GM19372 (cell line): ENCODE results near the gene TRNT1.

ENCODE experiments used
- ATAC-seq: cut with Tn5 transposase; IDR thresholded peaks from one replicate; pipeline ENCODE4 v1.9.1; 2021; ENCODE audit warnings: mild to moderate bottlenecking, low read depth, moderate library complexity; ENCODE audit not compliant: unreplicated experiment

TRNT1 gene

GRCh38 chr3:3172627-3173026 lies 45.9 kb downstream of the TRNT1 start:
- ATAC-seq: no peak

DNA sequence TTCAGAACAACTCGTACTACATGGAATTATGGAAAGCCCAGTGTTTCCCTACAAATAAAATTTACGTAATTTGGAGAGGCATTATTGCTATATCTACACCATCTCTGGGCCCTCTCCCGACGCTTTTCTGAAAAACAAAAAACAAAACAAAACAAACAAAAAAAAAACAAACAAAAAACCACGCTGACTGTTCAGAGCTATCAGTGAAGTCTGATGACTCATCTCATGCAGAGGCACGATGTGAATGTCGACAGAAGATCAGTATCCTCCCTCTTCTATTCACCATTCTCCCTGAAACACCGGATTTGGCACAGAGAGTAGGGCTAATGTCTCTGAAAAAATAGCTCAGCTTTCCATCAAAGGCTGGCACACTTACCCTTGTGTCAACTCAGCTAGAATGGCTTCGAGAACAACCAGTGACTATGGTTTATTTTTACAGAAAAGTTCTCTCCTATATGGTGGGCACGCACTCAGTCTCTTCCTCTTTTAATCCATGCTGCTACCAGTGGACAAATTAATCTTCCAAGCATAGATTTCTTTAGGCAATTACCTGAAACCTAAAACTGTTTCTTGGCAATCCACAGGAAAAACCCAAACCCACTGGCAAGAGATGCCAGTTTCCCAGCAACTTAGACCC lies 51.2 kb downstream of the TRNT1 start:
- ATAC-seq: no peak

DNA sequence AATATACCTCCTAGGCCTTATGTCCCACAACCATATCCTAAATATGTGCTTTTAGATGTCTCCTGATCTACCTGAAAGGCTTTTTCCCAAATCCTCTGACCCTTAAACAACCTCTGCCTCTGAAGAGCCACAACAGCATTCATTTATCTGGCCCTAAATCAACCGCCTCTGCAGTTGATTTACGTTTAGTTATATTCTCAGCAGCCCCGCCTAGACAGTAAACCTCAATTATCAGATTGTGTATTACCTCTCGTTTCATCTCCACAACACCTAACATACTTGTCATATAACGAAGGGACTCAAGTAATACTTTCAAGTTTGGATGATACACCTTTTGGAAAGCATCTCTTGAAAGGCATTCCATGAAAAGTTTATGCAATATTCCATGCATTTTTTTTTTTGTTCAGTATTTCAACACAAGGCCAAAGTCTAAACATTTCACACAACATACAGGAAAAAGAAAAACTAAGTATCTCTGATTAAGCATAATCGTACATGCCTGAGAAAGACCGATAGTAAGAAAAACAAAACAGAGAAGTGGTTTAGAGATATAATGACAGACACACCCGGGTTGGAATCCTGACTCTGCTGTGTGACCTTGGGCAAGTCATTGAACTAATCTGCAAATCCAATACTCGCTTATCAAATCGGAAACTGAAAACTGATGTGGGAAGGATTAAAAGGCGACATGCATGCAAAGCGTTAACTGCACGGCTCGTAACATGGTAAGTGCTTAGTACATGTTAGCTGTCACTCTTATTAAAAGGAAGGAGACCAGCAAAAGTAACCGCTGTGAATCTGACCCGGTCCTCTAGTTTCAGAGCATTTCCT lies 52.0 kb downstream of the TRNT1 start:
- ATAC-seq: peak; percentile 0

DNA sequence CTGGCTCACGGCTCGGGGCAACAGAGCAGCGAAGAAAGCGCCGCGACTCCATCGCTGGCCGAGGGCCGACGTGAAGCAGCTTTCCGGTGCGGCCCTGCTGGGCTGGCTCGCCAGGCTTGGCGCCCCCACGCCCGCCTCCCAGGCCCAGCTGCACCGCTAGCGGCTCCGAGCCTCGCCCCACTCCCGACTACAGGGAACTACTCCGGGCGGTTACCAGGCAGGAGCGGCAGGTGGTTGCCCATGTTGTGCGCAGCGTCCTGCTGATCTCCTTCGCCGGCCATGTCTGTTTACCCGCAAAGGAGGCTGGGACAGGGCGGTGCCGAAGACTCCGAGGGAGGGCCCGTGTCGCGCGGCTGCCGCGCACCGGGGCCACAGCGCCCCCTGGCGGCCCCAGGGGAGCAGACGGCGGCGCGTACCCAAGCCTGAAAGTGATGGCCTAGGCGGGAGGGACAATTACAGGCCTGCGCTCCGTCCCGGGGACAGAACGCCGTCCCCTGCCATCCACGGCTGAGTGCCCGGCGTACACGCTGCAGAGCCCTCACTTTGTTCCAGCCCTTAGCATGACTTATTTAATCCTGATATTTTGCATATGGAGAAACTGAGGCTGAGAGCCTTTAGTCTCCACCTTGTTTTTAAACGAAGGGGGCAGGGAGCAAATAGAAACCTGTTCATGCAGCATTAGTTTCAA lies 52.8 kb downstream of the TRNT1 start, which contains the start of gene CRBN:
TSS of gene CRBN (minus strand) at position 285 of the 688 bp plus-strand sequence. CDS start at position 281, 4 bp downstream.
- peak; percentile 98 for ATAC-seq

DNA sequence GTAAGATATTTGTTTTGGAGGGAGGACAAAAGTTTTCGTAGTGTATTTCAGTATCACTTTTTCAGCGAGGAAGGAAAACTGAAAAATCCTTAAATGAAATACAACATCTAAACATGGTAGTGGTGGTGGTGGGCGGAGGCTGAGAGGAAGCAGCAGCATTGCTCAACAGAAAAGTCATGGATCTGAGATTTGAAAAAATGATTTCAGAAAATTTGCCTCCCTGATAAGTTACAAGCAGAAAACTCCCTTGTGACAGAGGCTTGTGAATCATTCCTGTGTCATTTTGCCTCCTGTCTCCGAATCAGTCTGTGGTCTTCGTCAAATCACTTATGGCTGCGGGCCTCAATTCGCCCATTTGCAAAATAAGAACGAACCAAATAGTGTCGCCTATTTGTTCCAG lies 53.7 kb downstream of the TRNT1 start:
- ATAC-seq: no peak

GRCh38 chr3:3184876-3185275 lies 58.1 kb downstream of the TRNT1 start:
- no peak for ATAC-seq

GRCh38 chr3:3189102-3189727 lies 62.5 kb downstream of the TRNT1 start:
- no peak for ATAC-seq

DNA sequence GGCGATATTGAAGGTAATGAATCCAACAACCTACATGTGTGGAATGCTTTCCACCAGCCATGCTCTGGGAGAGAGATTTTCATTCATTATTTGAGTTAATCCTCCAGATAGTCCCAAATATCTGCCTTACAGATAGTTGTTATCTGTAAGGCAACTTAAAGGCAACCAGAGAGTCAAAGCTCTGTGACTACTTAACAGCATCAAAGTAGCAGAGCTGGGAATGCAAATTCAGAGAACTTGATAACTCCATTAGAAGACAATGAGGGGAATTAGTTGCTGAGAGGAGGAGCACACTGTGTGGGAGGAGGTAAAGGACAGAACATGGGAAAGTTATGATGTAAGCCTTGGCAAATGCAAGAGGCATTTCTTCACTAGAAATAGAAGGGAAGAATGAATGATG lies 63.2 kb downstream of the TRNT1 start:
- ATAC-seq: no peak

DNA sequence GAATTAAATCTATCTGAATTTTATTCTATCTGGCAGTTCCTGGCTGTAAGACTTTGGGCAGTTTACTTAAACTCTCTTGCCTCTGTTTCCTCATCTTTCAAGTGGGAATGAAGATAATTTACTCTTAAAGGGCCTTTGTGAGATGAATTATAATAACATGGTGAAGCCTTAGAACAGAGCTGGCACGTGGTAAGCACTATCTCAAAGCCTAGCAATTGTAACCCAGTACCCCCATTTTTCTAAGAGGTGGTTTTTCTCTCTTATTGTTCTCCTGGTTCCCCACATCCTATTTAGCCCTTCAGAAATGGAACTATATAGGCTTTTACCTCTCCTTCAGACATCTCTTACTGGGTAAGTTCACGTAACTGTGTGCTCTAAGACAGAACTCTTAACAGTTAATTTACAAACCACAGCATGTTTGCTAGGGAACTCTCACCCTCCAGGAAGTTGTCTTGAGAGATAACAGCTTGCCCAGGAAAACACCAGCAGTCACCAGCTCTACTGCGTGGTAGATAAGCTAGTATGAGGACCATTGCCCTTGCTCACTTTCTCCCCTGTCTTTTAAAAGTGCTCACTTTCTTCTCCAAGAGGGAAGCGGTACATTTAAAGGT lies 65.0 kb downstream of the TRNT1 start:
- ATAC-seq: no peak

DNA sequence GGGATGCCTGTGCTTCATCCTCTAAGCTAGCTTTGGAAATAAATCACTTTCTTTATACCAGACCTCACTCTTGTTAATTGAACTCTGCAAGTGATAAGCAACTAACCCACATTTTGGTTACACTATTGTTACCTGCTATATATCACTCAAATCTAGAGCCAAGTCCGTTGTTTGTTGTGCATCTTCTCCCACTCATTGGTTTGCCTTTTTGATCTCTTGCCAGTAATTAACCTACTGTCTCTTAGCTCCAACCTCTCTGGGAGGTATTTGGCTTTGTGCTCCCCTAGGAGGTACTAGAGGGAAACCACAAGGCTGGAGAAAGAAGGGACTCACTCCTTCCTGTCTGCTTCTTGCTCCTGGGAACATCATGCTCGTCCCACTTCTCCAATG lies 65.5 kb downstream of the TRNT1 start:
- no peak for ATAC-seq

DNA sequence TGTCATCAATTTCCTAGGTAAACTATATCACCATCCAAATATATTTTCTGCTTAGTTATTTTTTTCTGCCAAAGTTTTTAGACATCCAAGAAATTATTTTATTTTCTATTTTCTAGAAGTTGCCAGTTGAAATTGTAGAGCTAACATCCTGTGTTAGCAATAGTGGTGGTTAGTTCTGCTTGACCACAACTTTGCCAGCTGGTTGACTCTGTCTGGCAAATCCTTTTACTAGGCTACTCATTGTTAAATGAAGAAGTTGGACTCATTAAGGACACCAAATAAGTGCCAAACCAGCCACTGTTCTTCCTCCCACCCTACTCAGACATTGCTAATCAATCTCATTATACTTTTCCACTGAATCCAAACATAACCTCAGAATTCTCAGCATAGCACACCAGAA lies 68.1 kb downstream of the TRNT1 start:
- no peak for ATAC-seq

DNA sequence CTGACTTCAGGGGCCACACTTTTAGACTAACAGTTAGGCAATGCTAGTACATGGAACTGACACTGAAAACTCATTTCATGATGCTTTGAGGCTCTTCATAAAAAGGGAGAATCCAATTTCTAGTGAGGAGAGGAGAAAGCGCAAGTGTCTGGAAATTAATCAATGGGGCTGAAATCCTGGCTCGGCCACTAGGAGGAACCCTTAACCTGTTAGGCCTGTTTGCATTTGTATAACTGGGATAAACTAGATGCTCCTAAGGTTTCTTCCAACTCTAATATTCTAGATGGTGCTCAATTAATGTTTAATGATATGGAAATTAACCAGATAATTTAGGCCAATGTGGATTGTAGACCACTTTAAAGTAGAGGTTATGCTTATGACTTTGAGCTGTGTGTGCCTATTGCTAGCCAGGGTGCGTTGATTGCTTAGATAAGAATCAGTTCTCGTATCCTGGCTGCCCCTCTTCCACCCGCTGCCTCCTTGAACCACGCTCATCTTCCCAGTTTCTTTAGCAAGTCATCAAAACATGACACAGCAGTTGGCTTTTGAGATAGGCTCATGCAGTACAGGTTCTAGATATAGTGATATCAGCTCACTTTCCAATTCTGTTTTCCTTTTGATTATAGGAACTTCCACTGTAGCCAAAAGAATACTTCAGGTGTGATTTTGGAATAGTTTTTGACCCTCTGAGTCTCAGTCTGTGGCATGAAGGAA lies 69.6 kb downstream of the TRNT1 start:
- no peak for ATAC-seq
